GM19351 (cell line): ENCODE results near the gene WNT9B.
"Not testable (repeated sequence)": the region's sequence is repeated elsewhere in the genome, so short reads cannot be mapped to it uniquely, and the experiment has no call there.

Experiments
- ATAC-seq: cut with Tn5 transposase; IDR thresholded peaks from one replicate; pipeline ENCODE4 v1.9.1; 2021; ENCODE audit warnings: mild to moderate bottlenecking, moderate library complexity; ENCODE audit not compliant: unreplicated experiment

The WNT9B gene

DNA sequence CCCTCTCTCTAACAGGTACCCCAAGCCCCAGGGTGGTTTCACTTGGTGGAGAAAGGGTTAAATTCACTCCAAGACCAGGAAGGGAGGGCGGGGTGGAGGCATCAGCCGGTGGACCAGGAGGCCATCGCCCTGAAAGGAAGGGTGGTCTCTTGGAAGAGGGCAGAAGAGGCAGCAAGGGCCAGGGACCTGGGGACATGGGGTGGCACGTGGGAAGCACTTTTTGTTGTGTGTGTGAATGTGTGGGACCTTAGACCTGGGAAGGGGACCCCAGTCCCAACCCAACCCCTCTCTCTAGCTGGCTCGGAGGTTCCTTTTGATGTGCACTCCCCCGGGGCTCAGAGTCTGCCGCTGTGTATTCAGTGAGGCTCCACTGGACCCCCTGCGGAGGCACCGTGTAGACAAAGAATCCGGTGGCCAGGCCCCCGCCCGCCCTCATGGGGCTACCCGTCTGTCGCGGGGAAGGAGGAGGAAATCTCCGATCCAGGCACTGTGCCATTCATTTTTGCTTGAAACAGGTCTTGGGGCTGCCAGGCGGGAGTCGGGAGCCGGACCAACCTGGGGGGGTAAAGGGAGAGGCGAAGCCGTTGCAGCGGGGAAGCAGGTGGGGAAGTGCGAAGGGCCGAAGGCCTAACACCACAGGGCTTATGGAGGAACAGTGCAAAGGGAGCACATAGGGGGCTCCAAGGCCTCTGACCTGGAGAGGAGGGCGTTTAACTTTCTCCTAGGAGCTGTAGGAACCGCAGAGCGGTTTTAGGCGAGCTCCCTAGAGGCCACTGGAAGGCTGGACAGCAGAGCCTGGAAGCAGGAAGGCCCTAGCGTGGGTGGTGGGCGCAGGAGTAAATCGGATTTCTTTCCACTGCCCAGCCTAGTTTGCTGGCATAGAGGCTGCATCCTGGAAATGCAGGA, 29.6 kb upstream of the WNT9B start:
- no peak for ATAC-seq

DNA sequence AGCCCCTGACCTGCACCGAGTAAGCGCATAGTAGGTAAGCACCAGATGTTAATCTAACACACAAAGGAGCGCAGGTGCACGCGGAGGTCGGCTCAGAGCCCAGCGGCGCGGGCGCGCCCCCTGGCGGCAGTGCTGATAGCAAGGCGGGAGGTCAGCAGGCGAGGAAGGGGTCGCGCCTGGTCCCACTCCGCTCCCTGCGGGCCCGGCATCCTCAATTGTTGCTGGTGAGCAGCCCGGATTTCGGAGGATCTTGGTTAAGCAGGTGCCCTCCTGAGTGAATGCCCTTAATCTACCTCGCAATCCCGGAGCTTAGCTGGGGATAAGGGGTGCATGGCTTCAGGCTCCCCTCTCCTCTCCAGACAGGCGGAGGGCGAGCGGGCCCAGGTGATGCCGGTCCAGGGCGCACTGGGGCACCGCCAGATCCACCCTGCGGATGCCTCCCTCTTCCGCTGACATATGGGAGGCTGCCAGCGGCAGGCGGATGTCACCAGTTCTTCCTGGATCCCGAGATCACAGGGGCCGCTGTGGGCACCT, 28.9 kb upstream of the WNT9B start:
- ATAC-seq: no peak

- no peak for ATAC-seq
These were observed 27.7 kb upstream of the WNT9B start for GRCh38 chr17:46823657-46824056.

DNA sequence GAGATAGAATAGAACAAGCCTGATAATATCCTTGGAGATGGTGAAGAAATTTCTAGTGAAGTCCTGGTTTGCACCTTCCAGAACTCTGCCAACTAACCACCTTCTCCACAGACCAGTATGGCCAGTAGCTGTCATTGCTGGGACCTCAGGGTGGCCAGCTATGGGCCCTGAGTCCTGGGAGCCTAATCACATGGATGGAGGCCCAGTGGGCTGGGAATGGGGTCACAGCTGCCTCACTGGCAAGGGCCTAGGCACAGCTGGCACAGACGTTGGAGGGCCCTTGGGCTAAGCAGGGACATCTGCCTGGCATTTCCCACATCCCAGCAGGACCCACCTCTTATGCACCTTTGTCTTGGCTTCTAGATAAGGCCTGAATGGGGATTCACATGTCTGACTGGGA, 25.3 kb upstream of the WNT9B start:
- ATAC-seq: no peak

GRCh38 chr17:46827274-46827673, 24.1 kb upstream of the WNT9B start:
- no peak for ATAC-seq

DNA sequence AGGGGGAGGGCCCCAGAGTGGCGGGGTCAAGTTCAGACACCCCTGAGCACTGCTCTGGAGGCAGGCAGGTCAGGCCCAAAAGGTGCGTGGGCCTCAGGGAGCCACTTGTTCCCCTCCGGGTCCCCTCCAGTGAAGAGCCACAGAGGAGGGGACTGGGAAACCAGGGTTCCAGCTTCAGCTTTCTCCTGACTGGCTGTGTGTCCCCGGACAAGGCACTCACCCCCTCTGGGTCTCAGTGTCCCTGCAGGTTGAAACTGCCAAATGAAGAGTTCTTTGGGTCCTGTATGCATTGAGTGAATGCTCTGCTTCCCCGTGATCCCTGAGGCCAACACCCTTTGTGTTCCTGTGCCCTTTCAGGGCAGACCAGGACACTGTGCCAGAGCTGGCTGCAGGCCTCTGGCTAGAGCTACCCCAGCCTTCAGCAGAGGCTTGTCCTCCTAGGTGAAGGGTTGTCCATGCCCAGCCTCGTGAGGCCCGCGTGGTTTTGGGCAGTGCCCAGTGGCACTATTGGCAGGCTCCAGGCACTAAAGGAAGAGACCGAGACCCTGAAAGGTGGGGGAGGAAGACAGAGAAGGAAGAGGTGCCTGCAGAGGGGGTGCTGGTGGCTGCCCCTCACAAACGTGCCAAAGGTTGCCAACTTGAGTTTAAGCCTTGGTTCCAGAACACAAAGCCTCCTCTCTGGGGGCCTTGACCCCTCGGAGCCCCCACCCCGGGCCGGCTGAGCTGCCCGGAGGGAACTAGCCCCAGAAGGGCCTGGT, 19.6 kb upstream of the WNT9B start:
- ATAC-seq: no peak

DNA sequence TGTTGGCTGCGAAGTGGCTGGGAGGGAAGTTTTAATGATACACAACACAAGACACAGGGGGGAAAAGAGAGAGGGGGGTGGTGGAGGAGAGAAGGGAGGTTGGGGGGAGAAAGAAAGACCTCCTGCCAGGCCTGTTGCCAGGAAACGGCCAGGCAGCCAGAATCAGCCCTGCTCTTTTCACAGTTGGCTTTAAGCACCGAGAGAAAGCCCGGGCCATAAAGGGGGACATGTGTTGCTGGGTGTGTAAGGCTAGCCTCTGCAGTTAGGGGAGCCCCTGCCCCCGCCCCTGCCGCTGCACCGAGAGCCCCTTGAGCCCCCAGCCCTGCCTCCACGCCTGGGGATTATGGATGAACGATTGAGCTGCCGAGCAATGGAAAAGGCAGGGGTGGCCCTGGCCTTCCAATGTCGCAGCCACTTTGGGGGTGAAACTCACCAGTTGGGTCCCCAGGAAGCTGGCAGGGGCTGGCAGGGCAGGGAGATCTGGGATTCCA, 19.0 kb upstream of the WNT9B start:
- no peak for ATAC-seq

- ATAC-seq: no peak
These were observed 18.2 kb upstream of the WNT9B start for GRCh38 chr17:46832945-46833839.

GRCh38 chr17:46833840-46834208, 17.6 kb upstream of the WNT9B start:
- no peak for ATAC-seq

- ATAC-seq: no peak
These were observed 16.5 kb upstream of the WNT9B start for GRCh38 chr17:46834846-46835245.

- no peak for ATAC-seq
These were observed 14.9 kb upstream of the WNT9B start for GRCh38 chr17:46836500-46836899.

GRCh38 chr17:46837521-46837920, 13.9 kb upstream of the WNT9B start:
- no peak for ATAC-seq

DNA sequence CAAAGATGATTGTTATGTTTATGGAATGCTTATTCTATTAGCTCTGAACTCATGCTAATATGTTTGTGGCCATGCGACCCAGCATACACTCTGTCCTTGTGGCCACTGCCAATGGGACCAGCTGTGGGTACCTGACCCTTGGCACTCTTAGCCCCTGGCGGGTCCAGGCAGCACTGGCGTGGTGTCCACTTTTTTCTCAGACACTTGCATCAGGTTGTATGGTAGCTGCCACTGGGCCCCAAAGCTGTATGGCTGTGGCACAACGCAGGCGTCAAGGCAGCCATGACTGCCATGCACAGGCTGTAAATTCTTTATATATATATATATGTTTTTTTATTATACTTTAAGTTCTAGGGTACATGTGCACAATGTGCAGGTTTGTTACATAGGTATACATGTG, 12.2 kb upstream of the WNT9B start:
- no peak for ATAC-seq

GRCh38 chr17:46840596-46840995, 10.8 kb upstream of the WNT9B start:
- ATAC-seq: not testable (repeated sequence)

DNA sequence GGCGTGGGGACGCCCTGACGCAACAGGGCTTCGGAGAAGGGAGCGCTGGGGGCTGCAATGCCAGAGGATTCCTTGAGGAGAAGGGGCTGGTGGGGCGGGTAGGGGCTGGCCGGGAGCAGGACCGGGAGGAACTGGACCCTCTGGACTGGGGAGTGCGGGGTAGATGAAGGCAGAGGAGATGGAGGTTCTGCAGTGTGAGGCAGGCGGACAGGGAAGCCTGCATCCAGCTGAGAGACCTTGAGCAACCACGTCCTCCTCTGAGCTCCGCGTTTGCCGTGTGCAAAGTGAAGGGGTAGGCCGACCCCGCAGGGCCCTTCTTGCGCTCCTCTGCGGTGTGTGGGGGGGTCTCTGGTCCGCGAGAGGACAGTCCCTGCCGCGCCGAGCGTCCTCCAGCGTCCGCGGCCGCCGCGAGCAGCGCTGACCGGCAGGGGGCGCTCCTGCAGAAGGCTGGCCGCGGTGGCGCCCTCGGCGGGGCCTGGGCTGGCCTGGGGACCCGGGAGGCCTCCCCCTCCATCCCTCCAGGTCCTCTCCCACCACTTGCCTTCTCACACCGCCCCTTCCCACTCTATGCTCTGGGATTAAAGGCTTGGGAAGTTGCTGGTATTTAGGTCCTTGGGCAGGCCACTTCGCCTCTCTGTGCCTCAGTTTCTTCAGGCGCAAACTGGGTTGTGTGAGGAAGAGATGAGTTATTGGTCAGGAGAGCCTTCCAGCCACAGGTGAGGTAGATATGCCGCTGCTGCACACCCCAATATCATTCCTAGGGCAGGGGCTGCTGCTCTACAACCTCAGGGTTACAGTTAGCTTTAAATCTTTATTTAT, 9.6 kb upstream of the WNT9B start:
- ATAC-seq: no peak

GRCh38 chr17:46842835-46843234, 8.5 kb upstream of the WNT9B start:
- no peak for ATAC-seq

DNA sequence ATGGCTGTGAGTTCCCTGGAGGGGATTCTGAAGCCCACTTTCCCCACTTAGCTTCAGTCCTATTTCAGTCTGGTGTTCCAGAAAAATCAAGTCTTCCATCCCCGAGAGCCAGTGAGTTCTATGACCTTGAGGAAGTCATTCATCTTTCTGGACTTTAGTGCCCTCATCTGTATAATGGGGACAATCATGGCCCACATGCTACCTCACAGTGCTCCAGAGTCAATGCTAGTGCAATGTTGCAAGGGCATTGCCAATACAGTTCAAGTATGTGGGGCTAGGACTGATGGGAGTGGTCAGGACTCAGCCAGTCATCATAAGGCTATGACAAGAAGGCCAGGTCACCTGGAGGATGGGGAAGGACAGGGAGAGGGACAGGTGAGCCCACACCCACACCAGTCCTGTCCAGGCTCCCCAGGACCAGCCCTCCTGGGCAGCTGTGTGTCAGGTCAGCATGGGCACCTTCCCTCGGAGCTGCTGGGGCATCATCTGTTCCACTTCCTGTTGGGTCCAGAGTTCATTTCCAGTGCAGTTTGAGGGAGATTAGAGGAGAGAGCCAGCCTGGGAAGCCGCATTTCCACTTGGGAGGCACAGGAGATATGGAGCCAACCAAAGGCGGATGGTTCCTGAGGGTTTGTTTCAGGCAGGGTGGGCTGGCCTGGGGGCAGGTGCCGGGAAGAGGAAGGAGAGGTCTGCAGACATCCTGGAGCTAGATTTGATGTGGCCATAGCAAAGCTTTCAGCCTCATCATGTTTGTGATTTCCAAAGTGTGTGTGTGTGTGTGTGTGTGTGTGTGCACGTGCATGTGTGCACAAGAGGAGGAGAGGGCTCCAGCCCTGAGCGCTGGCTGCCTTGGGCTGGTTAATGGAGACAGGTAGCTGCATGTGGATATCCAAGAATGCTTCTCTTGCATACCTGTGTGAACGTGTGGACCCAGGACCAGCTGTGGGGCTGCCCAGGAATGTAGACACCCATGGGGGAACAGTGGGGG, 3.9 kb upstream of the WNT9B start:
- no peak for ATAC-seq

- no peak for ATAC-seq
These were observed 2.8 kb upstream of the WNT9B start for GRCh38 chr17:46848534-46848933.

- no peak for ATAC-seq
These were observed 725 bp upstream of the WNT9B start for GRCh38 chr17:46850688-46851028.
